WI38 (cell line): ENCODE measurements around the gene G6PC2.
"Not testable (repeated sequence)": the region's sequence is repeated elsewhere in the genome, so short reads cannot be mapped to it uniquely, and the experiment has no call there.

ENCODE experiments used
- H3K4me3 ChIP-seq: 2 replicates; pipeline ENCODE4 v1.5.1; 2011; ENCODE audit warnings: low read depth, mild to moderate bottlenecking, control low read depth, low read length
- TF ChIP-seq, protein P1 (sequence below): IDR thresholded peaks from 2 replicates; pipeline ENCODE4 v1.5.1; 2012; ENCODE audit warnings: low read depth, mild to moderate bottlenecking, control low read depth, low read length

The G6PC2 gene

DNA sequence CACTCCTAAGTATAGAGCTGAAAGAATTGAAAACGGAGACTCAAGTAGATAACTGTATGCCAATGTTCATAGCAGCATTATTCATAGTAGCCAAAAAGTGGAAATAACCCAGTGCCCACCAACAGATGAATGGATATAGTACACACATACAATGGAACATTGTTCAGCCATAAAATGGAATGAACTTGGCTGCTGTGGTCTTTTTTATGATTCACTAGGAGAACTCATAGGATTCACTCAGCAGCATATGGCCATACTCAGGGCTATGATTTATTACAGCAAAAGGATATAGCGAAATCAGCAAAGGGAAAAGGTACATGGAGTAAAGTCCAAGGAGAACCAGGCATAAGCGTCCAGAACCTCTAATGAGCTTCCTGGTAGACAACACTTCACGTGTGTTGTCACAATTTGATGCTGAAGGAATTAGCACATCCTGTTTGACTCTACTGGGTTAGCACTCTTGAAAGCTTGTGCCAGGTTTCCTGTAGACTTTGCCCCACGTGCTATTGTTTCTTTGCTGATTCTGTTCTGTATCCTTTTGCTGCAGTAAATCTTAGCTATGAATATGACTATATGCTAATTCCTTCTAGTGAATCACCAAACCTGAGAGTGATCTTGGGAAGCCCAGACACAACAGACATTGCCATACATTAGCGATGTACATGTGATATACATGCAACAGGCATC lies 26.6 kb upstream of the G6PC2 start:
- TF ChIP-seq, protein P1, sequence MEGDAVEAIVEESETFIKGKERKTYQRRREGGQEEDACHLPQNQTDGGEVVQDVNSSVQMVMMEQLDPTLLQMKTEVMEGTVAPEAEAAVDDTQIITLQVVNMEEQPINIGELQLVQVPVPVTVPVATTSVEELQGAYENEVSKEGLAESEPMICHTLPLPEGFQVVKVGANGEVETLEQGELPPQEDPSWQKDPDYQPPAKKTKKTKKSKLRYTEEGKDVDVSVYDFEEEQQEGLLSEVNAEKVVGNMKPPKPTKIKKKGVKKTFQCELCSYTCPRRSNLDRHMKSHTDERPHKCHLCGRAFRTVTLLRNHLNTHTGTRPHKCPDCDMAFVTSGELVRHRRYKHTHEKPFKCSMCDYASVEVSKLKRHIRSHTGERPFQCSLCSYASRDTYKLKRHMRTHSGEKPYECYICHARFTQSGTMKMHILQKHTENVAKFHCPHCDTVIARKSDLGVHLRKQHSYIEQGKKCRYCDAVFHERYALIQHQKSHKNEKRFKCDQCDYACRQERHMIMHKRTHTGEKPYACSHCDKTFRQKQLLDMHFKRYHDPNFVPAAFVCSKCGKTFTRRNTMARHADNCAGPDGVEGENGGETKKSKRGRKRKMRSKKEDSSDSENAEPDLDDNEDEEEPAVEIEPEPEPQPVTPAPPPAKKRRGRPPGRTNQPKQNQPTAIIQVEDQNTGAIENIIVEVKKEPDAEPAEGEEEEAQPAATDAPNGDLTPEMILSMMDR = no peak
- no peak overlapping the region for H3K4me3 ChIP-seq

DNA sequence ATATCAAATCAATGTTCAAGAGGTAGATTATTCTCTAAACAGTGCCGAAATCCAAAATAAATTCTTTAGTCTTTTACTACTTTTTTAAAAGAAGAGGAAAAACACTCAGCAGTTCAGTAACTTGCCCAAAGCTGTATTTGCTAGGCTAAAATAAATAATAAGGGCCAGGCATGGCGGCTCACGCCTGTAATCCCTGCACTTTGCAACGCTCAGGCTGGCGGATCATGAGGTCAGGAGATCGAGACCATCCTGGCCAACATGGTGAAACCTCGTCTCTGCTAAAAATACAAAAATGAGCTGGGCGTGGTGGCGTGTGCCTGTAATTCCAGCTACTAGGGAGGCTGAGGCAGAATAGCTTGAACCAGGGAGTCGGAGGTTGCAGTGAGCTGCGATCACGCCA lies 18.9 kb upstream of the G6PC2 start:
- not testable (repeated sequence) for H3K4me3 ChIP-seq

DNA sequence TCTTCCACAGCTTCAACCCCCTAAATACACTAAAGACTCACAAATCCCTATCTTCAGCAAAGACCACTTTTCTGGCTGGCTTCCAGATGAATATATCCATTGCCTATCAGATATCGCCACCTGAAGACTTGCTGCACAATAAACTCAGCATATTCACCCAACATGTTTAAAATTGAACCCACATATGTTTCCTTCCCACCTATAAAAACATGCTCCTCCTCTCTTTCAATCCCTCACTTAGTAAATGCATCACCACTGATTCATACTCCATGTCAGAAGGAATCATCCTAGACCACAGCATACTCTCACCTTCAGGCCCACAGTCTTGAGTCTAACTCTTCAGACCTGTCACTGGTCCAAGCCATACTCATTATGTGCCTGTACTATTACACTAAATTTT lies 16.1 kb upstream of the G6PC2 start:
- TF ChIP-seq, protein P1 = no peak
- no peak overlapping the region for H3K4me3 ChIP-seq

DNA sequence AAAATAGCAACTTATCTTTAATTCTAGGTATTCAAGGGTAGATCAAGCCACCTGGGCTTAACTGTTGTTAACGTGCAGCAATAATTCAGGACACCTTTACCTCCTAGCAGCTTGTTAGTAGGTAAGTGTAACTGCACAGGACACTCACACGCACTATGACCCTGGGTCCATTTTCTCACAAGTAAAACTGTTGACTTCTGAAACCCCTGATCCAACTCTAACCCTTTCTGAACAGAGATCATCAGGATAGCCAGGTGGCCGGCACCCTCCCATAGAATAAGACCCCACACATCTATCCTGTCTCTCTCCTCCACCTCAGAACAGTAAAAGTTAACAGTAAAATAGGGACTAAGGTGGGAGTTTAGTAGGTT lies 11.5 kb upstream of the G6PC2 start:
- peak overlapping the region; percentile 83 for H3K4me3 ChIP-seq
- TF ChIP-seq, protein P1 = no peak

DNA sequence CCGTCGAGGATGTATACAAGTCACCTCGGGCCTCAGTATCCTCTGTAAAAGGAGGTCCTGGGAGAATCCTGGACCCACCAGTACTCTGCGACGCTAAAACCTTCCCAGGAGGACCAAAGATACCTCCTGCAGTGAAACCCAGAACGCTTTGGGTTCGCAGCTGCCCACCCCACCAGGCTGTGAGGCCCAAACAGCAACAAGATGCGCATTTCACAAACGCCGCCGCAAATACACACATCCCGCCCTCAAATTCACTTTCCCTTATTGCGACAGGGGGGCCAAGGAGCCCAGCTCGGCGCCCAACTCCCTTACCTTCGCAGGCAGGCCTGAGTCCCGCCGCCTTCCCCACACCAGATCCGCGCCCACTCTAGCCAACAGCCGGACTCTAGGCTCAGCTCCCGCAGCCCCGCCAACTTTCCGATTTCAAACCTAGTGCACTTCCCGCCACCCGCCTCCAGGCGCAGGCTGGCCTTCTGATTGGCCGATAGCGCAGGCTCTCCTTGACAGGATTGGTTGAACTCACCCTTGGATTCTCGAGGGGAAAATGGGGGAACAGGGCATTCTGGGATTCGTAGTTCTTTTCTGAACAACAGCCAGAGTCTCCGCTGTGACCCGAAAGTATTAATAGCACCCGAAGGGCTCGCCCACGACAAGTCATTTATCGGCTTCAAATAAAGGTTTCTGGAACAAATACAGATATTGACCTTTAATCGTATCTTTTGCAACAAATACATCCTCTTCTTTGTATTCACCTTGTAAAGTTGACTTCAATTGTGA lies 10.9 kb upstream of the G6PC2 start, which contains the start of gene SPC25:
SPC25 (minus strand) TSS at position 425 of the 777 bp plus-strand sequence. CDS start 911 bp downstream, outside the sequence.
- TF ChIP-seq, protein P1 = no peak

DNA sequence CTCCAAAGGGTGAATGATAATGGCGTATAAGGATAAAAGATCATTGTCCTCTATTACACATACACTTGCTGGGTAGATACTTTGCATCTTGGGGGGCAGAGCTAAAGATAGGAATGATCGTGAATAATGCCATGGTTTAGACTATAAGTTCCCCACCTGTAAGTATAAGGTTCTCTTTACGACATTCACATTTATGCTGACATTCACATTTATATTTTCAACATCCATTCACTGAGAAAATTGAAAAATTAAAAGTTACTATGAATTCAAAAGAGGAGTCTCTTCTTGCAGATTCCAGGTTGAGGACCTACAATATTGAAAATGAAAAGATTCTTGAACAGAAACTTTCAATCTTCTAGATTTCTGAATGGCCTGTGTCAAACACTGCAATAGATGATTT lies 8.8 kb upstream of the G6PC2 start:
- TF ChIP-seq, protein P1 = no peak
- H3K4me3 ChIP-seq = no peak overlapping the region

More for the DNA sequence above, 10.9 kb upstream of the G6PC2 start, which contains the start of gene SPC25:
- H3K4me3 ChIP-seq = peak within 1 kb of the TSS; percentile 83

DNA sequence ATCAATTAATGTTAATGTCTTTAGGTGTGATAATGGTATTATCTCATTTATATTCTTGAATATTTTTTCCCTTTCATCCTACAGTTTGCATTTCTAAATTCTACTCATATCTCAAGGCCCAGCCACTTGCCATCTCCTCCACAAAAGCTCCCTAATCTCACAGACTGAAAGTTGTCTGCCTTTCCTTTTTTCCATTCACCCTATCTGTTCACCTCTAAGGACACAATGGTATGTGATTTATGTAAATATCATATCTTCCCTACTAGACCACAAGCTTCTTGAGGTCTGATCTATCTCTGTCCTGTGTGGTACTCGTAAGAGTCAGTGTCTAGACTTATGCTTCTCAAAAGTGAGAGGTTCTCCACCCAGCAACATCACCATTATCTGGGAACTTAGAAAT lies 7.0 kb upstream of the G6PC2 start:
- no peak overlapping the region for H3K4me3 ChIP-seq
- TF ChIP-seq, protein P1 = no peak
